A549 (cell line): Measurements from ENCODE around the gene IMMT.

Experiments used
- CTCF ChIP-seq: fragments of >200 bp; sonication (Bioruptor Twin); formaldehyde crosslinking; IDR thresholded peaks from 3 replicates; pipeline ENCODE4 v1.5.1; 2016
- EHMT2 ChIP-seq: fragments of 200-600 bp; sonication (generic); IDR thresholded peaks from 2 replicates; pipeline ENCODE4 v1.6.1; 2016; ENCODE audit warnings: antibody characterized with exemption, low read depth, mild to moderate bottlenecking, moderate library complexity
- EP300 ChIP-seq, 2 experiments: fragments of >200 bp; sonication (Bioruptor Twin); formaldehyde crosslinking; IDR thresholded peaks; 2 replicates in 1 of 2; 3 replicates in 1 of 2; pipeline ENCODE4 v1.6.1; 2016 to 2017
- MAX ChIP-seq: IDR thresholded peaks from 2 replicates; pipeline ENCODE4 v1.6.1; 2012
- NFE2L2 ChIP-seq: fragments of 150-350 bp; conservative IDR thresholded peaks from 2 replicates; pipeline ENCODE4 v1.6.1; 2014; ENCODE audit warnings: low read length
- POLR2A ChIP-seq: IDR thresholded peaks from 2 replicates; pipeline ENCODE4 v1.6.1; 2012; ENCODE audit warnings: mild to moderate bottlenecking, low read length
- POLR2AphosphoS2 ChIP-seq: conservative IDR thresholded peaks from 2 replicates; pipeline ENCODE4 v1.6.1; 2012; ENCODE audit warnings: low read length, improper control_type of control experiment, inconsistent platforms
- RNF2 ChIP-seq: fragments of 200-600 bp; sonication (generic); IDR thresholded peaks from 2 replicates; pipeline ENCODE4 v1.6.1; 2016; ENCODE audit warnings: low read depth, mild to moderate bottlenecking, antibody characterized with exemption, moderate library complexity, borderline replicate concordance
- SMC3 ChIP-seq: fragments of >200 bp; sonication (Bioruptor Twin); formaldehyde crosslinking; IDR thresholded peaks from 3 replicates; pipeline ENCODE4 v1.6.1; 2018; ENCODE audit warnings: inconsistent platforms
- USF2 ChIP-seq: fragments of 450-650 bp; IDR thresholded peaks from 2 replicates; pipeline ENCODE4 v1.6.1; 2014; ENCODE audit warnings: antibody characterized with exemption
- ZSCAN20 ChIP-seq: fragments of 250-450 bp; sonication (Bioruptor Pico); IDR thresholded peaks from 2 replicates; pipeline ENCODE4 v1.8.0; 2022; ENCODE audit warnings: mild to moderate bottlenecking, moderate library complexity
- TF ChIP-seq, protein P1 (sequence below): fragments of 200-600 bp; sonication (generic); IDR thresholded peaks from 2 replicates; pipeline ENCODE4 v1.6.1; 2016; ENCODE audit warnings: antibody characterized with exemption, mild to moderate bottlenecking, moderate library complexity
- TF ChIP-seq, protein P2 (sequence below): fragments of 250-450 bp; sonication (Bioruptor Pico); IDR thresholded peaks from 2 replicates; pipeline ENCODE4 v1.5.0; 2021; ENCODE audit warnings: mild to moderate bottlenecking, moderate library complexity, borderline replicate concordance

GRCh38 chr2:86135653-86136052 lies 59.6 kb downstream of the IMMT start:
- TF ChIP-seq MAX (no peak), RNF2 (no peak), CTCF (no peak), POLR2A (no peak), SMC3 (no peak), EHMT2 (no peak), ZSCAN20 (CRISPR knock-in tag) (no peak), NFE2L2 (no peak), POLR2AphosphoS2 (no peak), EP300 (IDR thresholded peaks at IDR 0.05) (no peak), USF2 (no peak)
- TF ChIP-seq, protein P1, sequence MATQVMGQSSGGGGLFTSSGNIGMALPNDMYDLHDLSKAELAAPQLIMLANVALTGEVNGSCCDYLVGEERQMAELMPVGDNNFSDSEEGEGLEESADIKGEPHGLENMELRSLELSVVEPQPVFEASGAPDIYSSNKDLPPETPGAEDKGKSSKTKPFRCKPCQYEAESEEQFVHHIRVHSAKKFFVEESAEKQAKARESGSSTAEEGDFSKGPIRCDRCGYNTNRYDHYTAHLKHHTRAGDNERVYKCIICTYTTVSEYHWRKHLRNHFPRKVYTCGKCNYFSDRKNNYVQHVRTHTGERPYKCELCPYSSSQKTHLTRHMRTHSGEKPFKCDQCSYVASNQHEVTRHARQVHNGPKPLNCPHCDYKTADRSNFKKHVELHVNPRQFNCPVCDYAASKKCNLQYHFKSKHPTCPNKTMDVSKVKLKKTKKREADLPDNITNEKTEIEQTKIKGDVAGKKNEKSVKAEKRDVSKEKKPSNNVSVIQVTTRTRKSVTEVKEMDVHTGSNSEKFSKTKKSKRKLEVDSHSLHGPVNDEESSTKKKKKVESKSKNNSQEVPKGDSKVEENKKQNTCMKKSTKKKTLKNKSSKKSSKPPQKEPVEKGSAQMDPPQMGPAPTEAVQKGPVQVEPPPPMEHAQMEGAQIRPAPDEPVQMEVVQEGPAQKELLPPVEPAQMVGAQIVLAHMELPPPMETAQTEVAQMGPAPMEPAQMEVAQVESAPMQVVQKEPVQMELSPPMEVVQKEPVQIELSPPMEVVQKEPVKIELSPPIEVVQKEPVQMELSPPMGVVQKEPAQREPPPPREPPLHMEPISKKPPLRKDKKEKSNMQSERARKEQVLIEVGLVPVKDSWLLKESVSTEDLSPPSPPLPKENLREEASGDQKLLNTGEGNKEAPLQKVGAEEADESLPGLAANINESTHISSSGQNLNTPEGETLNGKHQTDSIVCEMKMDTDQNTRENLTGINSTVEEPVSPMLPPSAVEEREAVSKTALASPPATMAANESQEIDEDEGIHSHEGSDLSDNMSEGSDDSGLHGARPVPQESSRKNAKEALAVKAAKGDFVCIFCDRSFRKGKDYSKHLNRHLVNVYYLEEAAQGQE: no peak
- TF ChIP-seq, protein P2, sequence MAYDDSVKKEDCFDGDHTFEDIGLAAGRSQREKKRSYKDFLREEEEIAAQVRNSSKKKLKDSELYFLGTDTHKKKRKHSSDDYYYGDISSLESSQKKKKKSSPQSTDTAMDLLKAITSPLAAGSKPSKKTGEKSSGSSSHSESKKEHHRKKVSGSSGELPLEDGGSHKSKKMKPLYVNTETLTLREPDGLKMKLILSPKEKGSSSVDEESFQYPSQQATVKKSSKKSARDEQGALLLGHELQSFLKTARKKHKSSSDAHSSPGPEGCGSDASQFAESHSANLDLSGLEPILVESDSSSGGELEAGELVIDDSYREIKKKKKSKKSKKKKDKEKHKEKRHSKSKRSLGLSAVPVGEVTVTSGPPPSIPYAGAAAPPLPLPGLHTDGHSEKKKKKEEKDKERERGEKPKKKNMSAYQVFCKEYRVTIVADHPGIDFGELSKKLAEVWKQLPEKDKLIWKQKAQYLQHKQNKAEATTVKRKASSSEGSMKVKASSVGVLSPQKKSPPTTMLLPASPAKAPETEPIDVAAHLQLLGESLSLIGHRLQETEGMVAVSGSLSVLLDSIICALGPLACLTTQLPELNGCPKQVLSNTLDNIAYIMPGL (CRISPR knock-in tag): no peak
